GM21529 (cell line): Measurements from ENCODE around the gene GLIS1.

ENCODE experiments used
- ATAC-seq: cut with Tn5 transposase; IDR thresholded peaks from one replicate; pipeline ENCODE4 v1.9.1; 2021; ENCODE audit not compliant: unreplicated experiment

The GLIS1 gene

GRCh38 chr1:53721088-53721487, 17.9 kb downstream of the GLIS1 start:
- no peak for ATAC-seq

- no peak for ATAC-seq
These were observed 19.5 kb downstream of the GLIS1 start for GRCh38 chr1:53719469-53719868.

GRCh38 chr1:53718443-53718842, 20.5 kb downstream of the GLIS1 start:
- ATAC-seq = no peak

- ATAC-seq = no peak
These were observed 21.7 kb downstream of the GLIS1 start for GRCh38 chr1:53717025-53717804.

GRCh38 chr1:53716150-53716549, 22.8 kb downstream of the GLIS1 start:
- ATAC-seq = no peak

GRCh38 chr1:53715478-53715877, 23.5 kb downstream of the GLIS1 start:
- no peak for ATAC-seq

- no peak for ATAC-seq
These were observed 26.7 kb downstream of the GLIS1 start for GRCh38 chr1:53712276-53712675.

GRCh38 chr1:53710584-53710983, 28.4 kb downstream of the GLIS1 start:
- ATAC-seq = no peak

- no peak for ATAC-seq
These were observed 30.3 kb downstream of the GLIS1 start for GRCh38 chr1:53708687-53709086.

GRCh38 chr1:53706356-53706755, 32.6 kb downstream of the GLIS1 start:
- ATAC-seq = no peak

GRCh38 chr1:53705446-53706096, 33.4 kb downstream of the GLIS1 start:
- no peak for ATAC-seq

- no peak for ATAC-seq
These were observed 34.0 kb downstream of the GLIS1 start for GRCh38 chr1:53704804-53705445.

- no peak for ATAC-seq
These were observed 34.7 kb downstream of the GLIS1 start for GRCh38 chr1:53704304-53704703.

GRCh38 chr1:53703174-53703573, 35.8 kb downstream of the GLIS1 start:
- ATAC-seq = no peak

GRCh38 chr1:53702341-53702740, 36.6 kb downstream of the GLIS1 start:
- no peak for ATAC-seq

- ATAC-seq = no peak
These were observed 38.2 kb downstream of the GLIS1 start for GRCh38 chr1:53700776-53701175.

GRCh38 chr1:53699981-53700380, 39.0 kb downstream of the GLIS1 start:
- no peak for ATAC-seq

- no peak for ATAC-seq
These were observed 40.5 kb downstream of the GLIS1 start for GRCh38 chr1:53698384-53698980.

- ATAC-seq = no peak
These were observed 41.1 kb downstream of the GLIS1 start for GRCh38 chr1:53697721-53698383.

- no peak for ATAC-seq
These were observed 42.0 kb downstream of the GLIS1 start for GRCh38 chr1:53696990-53697389.

GRCh38 chr1:53696571-53696970, 42.4 kb downstream of the GLIS1 start:
- no peak for ATAC-seq
